ENCODE data around the gene SLC6A20.

DNA sequence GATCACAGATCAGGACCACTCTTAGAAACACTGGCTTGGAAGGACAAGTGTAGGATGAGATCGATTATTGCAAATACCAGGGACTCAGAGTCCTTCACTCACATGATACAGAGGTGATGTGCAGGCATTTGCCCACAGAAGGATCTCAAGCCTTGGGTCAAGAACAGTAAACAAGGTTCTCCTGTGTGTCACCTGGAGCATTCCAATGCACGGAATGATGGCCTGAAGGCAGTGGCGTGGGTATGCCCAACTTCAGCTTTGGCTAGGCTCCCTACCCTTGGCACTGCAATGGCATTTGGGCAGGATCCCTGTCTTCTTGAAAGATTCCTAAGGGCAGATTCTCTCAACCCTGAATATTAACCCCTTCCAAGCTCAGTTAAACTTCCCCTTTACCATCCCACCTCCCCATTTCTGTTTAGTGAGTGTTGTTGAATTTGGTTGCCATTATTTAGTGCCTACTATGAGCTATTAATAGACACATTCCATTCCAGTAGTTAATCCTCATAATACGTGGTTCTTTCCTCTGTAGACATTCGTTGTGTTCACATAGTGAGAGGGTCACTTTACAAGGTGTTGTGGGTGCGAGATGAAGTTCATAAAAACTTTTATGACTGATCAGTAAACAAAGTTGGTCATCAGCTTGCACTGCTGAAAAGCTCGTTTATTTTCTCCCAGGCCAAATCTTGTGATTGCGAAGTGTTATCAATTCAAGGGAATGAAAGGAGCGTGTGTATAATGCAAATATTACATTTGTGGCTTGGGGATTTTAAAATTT lies 46.7 kb upstream of the SLC6A20 start:
- TF ChIP-seq CTCF (IDR thresholded peaks at IDR 0.05) (no peak), POLR2A (IDR thresholded peaks at IDR 0.05) (no peak)
